GM12892 (cell line): ENCODE data around the gene MEIOC.

Experiments
- POLR2A ChIP-seq: IDR thresholded peaks from 2 replicates; pipeline ENCODE4 v1.6.1; 2011; ENCODE audit warnings: low read depth, low read length, control low read depth
- POLR2AphosphoS5 ChIP-seq: IDR thresholded peaks from 2 replicates; pipeline ENCODE4 v1.6.1; 2011; ENCODE audit warnings: low read depth, low read length, control low read depth
- TAF1 ChIP-seq: IDR thresholded peaks from 2 replicates; pipeline ENCODE4 v1.6.1; 2011; ENCODE audit warnings: low read depth, mild to moderate bottlenecking, control low read depth, low read length, borderline replicate concordance

DNA sequence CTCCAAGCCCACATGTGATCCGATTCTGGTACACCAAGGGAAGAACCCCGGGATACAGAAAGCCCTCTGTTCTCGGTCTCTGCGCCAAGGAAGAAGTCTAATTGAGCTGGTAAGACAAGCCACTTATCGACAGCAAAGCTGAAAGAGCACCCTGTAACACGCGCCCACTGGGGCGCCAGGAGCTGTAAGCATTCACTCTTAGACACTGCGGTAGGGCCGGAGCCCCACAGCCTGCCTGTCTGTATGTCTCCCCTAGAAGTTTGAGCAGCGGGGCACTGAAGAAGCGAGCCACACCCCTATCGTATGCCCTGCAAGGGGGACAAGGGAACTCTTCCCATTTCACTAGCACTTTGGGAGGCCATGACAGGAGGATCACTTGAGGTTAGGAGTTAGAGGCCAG lies 27.0 kb upstream of the MEIOC start:
- no peak for TF ChIP-seq POLR2AphosphoS5
- TF ChIP-seq POLR2A, result no peak
- TF ChIP-seq TAF1, result no peak
